ENCODE data around the gene TLCD3B.
"Not testable (repeated sequence)": the region's sequence is repeated elsewhere in the genome, so short reads cannot be mapped to it uniquely, and the experiment has no call there.

Gene TLCD3B

DNA sequence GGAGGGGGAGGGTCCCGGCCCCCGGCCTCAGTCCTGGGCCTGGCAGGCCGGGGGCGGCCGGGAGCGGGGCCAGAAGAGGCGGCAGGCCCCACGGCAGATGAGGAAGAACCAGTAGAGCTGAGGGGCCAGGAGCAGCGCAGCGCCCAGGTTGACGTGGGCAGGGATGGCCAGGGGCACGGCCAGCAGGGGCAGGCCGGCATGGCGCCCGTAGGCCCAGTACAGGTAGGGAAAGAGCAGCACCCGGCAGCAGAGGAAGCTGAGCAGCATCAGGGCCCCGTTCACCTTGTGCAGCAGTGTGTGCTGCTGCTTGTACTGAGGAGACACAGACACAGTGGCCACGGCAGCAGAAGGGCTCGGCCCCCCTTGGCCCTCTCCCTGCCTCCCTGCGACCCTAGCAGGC, 5.9 kb downstream of the TLCD3B start:
- no peak for DNase-seq

DNA sequence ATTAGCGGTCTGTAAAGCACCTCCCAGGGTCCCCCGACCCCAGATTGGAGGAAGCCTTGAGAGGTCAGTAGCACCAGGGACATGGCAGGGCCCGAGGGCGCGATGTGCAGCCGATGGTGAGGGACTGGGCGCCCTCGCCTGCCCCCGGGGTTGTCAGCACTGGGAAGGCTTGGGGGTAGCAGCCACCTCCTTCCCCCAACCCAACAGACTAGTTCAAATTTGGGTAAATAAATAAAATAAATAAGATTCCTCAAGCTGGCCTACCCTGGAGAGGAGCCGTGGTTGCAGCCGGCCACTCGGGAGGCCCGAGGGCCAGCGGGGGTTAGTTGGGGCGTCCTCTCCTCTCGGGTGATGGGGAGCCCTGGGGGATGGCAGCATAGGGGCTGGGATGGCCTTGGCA, 6.6 kb downstream of the TLCD3B start:
- no peak for DNase-seq

DNA sequence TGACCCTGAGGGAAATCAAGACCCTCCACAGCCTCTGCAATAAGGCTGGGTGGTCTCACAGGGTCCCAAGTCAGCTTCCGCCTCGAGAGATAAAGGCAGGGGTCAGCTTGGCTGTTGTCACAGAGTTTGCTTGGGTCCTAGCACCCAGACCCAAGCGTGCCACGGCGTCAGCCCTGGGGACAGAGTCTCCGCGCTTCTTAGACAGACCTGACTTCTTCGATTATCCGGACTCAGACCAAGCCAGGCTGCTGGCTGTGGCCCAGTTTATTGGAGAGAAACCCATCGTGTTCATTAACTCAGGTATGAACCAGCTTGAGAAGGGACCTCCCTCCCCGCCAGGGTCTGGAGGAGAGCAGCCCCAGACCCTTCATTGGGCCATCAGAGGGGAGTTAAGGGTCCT, 7.5 kb downstream of the TLCD3B start:
- no peak for DNase-seq

DNA sequence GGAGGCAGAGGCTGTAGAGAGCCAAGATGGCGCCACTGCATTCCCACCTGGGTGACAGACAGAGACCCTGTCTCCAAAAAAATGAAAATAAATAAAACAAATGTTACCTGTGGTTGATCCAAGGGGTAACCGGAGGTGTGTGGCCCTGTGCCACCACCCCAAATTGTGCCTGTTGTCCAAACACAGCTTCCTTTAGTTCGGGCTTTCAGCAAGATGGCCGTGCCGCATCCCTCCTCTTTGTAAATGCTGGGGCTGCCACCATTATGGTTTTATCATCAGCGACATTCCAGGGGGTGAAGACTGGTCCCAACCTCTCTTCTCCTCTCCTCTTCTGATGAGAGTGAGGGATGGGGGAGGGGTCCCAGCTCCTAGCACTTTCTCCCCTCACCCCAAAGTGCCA, 8.2 kb downstream of the TLCD3B start, which contains the start of gene C16orf92:
Gene C16orf92, plus strand, starts transcription at position 312 of the 400 bp plus-strand sequence. CDS start 143 bp downstream, outside the sequence.
- no peak for DNase-seq

DNA sequence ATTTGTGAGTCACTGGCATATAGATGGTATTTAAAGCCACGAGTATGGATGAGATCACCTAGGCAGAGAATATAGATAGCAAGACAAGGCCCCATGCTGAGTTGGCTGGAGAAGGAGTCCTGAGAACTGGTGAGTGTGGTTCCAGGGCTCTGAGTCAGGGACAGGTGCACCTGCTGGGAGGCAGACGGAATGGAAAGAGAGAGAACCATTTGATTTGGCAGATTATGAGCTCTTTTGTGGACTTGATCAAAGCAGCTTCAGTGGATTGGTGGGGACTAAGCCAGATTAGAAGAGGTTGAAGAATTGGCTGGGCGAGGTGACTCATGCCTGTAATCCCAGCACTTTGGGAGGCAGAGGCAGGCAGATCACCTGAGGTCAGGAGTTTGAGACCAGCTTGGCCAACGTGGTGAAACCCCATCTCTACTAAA, 12.3 kb downstream of the TLCD3B start:
- no peak for DNase-seq

DNA sequence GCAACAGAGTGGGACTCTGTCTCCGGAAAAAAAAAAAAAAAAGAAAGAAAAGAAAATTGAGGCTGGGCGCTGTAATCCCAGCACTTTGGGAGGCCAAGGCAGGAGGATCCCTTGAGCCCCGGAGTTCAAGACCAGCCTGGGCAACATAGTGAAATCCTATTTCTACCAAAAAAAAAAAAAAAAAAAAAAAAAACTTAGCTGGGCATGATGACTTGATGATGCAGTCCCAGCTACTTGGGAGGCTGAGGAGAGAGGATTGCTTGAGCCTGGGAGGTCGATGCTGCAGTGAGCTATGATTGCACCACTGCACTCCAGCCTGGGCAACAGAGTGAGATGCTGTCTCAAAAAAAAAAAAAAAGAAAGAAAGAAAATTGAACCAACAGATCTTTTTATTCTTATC, 13.1 kb downstream of the TLCD3B start:
- not testable (repeated sequence) for DNase-seq

DNA sequence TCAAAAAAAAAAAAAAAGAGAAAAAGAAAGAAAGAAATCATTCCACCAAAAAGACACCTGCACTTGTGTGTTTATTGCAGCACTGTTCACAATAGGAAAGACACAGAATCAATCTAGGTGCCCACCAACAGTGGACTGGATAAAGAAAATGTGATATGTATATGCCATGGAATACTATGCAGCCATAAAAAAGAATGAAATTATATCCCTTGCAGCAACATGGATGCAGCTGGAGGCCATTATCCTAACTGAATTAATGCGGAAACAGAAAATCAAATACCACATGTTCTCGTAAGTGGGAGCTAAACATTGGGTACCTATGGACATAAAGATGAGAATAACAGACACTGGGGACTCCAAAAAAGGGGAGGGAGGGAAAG, 13.8 kb downstream of the TLCD3B start:
- no peak for DNase-seq

DNA sequence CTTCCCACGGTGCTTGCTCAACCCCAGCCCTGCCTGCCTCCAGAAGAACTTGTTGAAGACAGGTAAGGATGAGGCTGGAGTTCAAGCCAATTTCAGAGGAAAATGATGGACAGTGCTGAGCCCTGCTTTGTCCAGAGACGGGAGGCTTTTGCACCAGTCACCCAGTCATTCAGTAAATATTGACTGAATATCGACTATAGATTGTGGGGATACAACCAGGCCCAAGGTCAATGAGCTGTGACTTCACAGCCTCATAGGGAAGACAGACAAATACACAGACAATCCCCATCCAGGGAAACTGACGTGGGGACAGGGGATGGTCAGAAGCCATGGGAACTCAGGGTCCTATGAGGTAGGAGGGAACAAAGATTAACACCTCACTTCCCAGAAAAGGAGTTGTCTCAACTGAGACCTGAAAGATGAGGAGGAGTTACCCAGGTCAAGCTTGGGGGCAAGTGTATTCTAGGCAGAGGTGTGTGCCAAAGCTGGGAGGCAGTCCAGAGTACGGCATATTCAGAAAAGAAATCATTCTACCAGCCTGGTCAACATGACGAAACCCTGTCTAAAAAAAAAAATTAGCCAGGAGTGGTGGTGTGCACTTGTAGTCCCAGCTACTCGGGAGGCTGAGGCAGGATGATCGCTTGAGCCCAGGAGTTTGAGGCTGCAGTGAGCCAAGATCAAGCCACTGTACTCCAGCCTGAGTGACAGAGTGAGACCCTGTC, 14.4 kb downstream of the TLCD3B start:
- DNase-seq = no peak

DNA sequence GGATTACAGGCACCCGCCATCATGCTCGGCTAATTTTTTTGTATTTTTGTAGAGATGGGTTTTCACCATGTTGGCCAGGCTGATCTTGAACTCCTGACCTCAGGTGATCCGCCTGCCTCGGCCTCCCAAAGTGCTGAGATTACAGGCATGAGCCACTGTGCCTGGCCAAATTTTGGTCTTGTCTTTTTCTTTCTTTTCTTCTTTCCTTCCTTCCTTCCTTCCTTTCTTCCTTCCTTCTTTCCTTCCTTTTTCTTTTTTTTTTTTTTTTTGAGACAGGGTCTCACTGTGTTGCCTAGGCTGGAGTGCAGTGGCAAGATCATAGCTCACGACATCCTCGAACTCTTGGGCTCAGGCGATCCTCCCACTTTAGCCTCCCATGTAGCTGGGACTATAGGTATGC, 15.6 kb downstream of the TLCD3B start:
- DNase-seq = not testable (repeated sequence)

DNA sequence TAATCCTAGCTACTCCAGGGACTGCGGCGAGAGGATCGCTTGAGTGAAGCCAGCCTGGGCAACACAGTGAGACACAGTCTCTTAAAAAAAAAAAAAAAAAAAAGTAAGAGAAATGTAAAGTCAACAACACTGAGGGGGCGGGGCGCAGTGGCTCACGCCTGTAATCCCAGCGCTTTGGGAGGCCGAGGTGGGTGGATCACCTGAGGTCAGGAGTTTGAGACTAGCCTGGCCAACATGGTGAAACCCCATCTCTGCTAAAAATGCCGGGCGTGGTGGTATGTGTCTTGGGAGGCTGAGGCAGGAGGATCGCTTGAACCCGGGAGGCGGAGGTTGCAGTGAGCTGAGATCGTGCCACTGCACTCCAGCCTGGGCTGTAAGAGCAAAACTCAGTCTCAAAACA, 18.5 kb downstream of the TLCD3B start:
- DNase-seq = not testable (repeated sequence)

DNA sequence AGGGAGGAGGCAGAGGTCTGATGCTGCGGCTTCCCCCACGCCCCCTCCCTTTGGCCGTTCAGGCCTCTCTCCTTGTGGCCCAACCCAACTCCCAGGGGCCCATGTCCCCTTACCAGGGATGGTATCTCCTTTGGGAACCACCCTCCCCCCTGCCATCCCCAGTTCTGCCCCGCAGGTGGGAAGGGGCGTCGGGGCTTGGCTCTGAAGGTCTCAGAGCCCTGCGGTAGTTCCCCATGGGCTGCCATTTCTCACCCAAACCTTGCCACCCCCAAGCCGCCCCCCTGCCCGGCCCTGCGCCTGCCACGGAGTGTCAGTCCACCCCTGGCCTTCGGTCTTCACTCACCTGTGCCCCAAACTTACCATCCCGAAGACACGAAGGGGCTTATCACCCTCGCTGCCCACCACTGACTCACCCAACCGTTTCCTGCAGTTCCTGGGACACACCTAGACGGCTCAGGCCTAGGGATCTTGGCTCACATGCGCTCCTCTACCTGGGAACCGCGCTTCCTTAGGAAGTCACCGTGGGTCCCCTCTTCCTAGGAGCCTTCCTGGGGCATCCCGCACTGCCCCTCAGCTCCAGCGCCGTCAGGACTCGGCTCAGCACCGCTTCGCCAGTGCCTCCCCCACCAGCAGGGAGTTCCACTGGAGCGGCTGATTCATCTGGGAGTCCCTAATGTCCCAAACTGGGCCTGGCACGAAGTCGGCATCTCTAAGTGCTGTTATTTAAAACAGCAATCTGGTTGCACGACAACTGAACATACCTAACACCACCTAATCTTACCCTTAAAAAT, 19.2 kb downstream of the TLCD3B start:
- no peak for DNase-seq

DNA sequence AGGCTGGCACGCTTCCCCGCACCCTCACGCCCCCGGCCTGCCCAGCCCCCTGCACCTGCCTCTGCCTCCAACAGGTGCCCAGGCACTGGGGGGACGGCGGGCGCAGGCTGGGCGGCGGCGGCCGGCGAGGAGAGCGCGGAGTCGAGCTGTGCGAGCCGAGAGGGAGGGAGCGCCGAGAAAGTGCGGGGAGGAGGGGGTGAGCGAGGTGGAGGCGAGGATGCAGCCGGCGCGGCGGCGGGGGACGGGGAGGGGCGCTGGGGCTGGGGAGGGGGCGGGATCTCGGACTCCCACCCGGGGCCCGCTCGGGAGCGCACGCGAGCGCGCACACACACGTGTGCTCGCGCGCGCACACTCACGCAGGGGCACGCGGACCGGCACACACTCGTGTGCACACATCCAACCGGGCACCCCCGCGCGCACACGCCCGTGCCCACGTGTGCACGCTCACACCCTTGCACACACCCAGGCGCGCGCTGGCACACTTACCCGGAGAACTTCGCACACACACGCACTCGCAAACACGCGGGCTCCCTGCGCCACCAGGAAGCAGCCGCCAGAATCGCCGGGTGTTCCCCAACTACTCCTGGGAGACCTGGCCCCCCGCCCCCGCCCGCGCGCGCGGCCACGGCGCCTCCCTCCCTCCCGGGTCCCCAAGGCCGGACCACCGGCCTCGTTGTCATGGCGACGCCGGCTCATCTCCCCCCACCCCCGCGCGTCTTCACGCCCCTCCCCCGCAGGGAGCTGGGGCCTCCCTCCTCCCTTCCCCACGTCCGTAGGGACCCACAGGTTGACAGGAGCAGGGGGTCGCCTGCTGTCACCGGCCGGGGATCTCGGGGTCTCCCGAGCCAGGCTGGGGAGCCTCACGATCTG, 20.0 kb downstream of the TLCD3B start, which contains the start of gene DOC2A:
Gene DOC2A, minus strand, starts transcription at position 184 of the 870 bp plus-strand sequence. CDS start 805 bp downstream, outside the sequence.
- peak; percentile 34 to 41 for DNase-seq

DNA sequence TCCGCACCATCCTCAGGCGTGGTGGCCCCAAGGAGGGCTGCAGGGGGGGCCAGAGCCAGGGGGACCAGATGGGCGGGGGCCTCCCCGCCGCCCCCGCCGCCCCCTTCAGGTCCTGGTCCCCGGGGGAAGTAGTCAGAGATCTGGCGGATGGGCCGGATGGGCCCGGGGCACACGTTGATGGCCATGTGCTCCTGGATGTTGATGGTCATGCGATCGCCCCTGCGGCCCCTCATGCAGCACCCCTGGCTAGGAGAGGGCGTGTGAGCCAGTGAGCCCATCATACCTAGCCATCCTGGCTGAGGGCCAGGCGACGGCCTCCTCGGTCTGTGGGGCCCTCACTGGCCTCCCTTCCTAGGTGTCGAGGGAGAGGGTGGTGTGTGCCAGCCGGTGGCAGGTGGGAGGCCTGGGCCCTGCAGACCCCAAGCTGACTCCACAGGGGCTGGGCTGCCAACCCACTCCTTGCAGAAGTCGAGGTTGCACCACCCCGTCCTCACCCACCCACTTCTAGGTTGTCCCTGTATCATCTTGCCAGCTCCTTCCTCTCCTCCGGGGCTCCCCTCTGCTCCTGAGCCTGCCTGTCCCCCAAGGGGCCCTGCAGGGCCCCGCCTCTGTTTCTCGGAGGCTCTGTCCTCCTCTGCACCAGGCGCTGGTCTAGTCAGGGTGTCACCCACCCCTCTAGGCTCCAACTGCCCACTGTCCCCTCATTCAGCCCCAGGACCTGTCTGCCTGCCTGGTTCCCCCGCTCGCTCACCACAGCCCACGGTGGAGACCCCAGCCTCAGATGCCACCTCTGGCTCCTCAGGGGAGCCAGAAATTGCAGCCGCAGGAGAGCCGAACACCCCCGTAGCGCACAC, 20.9 kb downstream of the TLCD3B start:
- no peak for DNase-seq

DNA sequence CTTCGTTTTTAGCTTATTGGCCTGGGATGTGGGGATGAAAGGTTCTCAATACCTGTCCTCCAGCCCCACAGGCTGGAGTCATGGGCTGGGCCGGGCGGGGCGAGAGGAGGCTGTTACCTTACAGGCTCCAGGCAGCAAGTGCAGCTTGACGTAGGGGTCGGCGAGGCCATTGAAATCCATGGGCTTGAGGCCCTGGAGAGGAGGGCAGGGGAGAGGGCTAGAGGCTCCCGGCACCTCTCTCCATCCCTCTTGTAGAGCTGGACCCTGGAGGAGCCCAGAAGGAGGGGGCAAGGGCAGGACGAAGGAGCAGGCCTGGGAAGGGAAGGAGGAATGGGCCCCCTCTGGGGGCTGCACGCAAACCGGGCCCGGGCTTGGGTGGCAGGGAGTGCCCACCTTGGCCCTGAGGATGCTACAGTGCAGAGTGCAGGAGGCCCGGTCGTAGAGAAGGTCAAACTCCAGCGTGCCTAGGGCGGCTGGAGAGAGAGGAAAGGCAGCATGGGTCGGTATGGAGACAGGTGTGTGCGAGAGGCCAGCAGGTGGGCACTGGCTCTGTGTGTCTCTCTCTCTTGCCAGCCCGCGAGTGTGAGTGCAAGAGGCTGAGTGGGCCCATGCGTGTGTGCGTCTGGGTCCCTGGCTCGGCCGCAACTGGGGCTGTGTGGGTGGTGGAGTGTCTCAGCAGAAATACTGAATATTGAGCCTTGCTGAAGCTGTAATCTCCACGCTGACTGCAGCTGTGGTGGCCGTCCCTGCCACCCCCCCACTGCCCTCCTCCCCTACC, 21.8 kb downstream of the TLCD3B start:
- DNase-seq = no peak

DNA sequence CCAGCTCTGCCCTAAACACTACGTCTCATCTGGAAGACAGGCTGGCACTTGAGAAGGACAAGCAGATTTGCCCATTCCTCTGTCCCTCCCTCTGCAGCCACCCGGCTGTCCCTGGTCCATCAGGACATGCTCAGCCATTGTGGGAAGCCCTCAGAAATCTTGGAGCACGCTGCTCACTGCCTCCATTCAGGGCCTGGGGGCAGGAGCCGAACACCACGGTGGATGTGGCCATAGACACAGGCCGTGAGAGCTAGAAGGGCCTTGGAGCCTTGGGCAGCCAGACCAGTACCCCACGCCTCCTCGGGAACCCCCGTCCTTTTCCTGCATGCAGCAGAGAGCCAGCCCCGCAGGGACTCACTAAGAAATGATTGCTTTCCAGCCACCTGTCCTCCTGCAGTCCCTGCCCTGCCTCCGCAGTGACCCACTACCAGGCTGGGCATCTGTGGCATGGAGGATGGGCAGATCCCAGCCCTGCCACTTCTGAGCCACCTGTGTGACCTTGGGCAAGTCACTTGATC, 23.6 kb downstream of the TLCD3B start:
- DNase-seq = no peak

DNA sequence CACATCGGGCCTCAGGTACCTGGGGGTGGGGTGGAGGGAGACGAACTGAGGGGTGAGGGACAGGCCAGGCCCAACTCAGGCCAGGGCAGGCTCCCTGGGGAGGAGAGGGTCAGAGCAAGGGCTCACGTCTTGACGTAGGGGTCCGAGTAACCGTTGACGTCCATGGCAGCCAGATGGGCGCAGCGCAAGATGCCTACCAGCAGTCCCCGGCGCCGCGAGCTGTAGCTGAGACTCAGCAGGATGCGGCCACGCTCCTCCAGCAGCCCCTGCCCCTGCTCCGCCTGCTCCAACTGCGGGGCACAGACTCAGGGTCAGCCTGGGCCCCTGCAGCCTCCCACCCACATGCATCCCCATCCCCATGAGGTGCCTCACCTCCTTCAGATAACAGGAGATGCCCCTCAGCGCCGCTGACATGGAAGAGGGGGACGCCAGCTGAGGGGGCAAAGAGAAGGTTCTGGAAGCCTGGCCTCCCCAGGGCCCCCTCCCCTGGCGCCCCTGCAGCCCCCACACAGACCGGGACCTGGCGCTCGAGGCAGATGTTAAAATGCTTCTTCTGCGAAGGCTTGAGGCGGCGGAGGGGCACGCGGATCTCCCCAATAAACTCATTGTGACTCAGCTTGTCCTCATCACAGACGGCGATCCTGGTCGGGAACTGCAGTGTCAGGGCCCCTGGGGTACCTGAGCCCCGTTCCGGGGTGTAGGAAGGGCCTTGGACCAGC, 24.3 kb downstream of the TLCD3B start:
- no peak for DNase-seq

DNA sequence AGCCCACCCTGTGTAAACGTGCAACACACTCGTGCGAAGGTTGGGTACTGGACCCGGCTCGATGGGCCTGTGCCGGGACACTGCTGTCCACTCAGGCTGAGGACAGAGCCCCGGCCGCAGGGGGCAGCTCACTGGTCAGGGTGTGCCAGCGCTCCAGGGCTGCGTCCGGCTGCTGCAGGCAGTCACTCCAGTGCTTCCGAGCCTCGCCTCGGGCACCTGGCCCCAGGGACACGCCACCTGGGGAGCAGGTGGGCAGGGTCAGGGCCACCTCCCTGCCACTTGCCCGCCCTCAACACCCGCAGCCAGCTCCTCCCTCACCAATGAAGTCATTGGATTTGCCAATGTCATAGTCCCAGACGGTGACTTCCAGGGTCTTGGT, 25.0 kb downstream of the TLCD3B start:
- no peak for DNase-seq

DNA sequence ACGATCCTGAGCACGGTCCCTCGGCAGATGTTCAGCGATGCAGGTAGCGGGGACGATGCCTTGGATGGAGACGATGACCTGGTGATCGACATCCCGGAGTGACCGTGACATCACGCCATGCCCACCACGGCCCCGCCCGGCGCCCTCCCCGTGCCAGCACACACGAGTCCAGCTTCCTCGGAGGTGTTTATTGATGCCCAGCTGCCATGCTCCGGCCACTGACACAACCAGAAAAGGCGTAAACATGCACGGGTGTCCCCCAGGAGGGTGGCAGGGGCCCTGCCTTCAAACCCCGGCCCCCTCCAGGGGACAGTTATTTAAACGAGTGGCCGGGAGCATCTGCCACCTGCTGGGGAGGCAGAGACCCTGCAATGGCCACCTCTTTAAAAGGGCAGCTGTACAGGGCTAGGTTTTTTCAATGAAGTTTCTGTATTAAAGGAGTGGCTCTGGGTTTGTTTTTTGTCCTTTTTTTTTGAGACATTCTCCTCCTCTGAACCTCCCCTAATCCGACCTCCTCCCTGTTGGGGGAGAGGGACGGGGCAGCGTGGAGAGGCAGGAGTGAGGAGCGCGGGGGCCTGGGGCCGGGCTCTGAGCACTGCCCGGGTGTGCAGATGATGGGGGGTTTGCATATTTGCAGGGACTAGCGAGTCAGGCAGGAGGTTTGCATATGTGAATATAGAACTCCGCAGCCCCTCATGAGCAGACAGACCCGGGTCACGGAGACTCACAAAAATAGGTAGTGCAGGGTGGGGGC, 25.6 kb downstream of the TLCD3B start:
- peak in 1 of 2 experiments; percentile 29 for DNase-seq

DNA sequence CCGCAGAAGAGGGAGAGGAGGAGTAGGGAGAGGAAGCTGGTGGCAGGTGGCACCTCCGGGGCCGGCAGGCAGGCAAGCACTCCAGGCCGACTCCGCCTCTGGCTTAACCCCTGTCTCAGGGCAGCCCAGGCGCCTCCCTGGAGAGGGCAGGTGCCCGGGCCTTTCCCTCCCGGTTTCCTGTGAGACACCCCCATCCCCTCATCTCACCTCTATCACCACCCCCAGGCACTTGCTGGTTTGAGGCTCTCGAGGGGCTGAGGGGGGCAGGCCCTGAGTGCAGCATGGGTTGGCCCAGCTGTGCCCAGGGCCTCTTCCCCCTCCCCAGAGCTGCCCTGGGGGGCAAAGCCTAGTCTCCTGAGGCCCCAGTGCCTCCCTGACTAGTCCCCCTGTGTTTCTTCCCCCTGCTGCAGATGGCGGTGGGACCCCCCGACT, 26.2 kb downstream of the TLCD3B start:
- no peak for DNase-seq

DNA sequence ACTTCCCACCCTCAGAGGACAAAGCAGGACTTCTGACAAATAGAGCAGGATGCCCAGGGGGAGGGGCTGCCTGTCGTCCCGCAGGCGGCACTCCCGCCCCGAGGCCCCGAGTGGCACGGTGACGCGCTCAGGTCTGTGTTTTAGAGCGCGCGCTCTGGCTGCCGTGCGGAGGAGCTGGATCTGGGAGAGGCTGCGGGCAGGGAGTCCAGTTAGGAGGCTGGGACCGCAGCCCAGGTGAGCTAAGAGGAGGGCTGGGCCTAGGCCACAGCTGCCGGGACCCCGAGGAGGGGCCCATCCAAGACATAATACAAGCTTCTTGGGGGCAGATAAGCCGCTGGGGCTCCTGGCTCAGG, 26.7 kb downstream of the TLCD3B start:
- DNase-seq = no peak
